HepG2 (cell line): Measurements from ENCODE around the gene CPNE5. TPM values are rescaled to one million over a fixed set of nuclear protein-coding genes. Genes with fewer than 3 reads are reported as not detected.
A peak's percentile ranks its signal among the peaks of the same experiment; 100 is the strongest.

Experiments used
- ATAC-seq: fragments of 200-7000 bp; cut with Tn5 transposase; 3 replicates; pipeline ENCODE4 v1.9.1; 2020; ENCODE audit warnings: mild to moderate bottlenecking, moderate library complexity
- BruUV-seq: library from RNA; stranded (reverse); fragments of 400-500 nt; replicated peaks from 2 replicates; lab custom pipeline; 2021; lab: Mats Ljungman, UMichigan
- CTCF ChIA-PET: fragments of 300-600 bp; formaldehyde crosslinking; extraction: SDS; loops from one replicate; lab custom pipeline; 2021; ENCODE audit warnings: low total read pairs, inconsistent platforms, low intra/inter-chr PET ratio; lab: Yijun Ruan, JAX
- POLR2A ChIA-PET: fragments of 350-600 bp; sonication (Branson Sonifier 250); formaldehyde crosslinking; loops from one replicate; lab custom pipeline; 2020; ENCODE audit warnings: antibody characterized with exemption, inconsistent platforms; lab: Yijun Ruan, JAX
- DNase-seq: peaks from one replicate; pipeline ENCODE4 v3.0.0-alpha.2; 2015; ENCODE audit warnings: low spot score
- FAIRE-seq: peaks from 3 replicates; lab custom pipeline; 2011; peaks lifted over from hg19 to GRCh38; lab: Jason Lieb, UNC
- H2AFZ ChIP-seq: one replicate; pipeline ENCODE4 v1.6.1; 2011; ENCODE audit warnings: low read length, inconsistent platforms
- H3K27ac ChIP-seq: fragments of 300-600 bp; 3 replicates; pipeline ENCODE4 v1.8.0; 2011; ENCODE audit warnings: mixed run types, mild to moderate bottlenecking, mixed read lengths, low read length, inconsistent platforms; ENCODE audit not compliant: insufficient read depth; ENCODE audit errors: extremely low read length
- H3K27me3 ChIP-seq, 2 experiments: fragments of 200-600 bp in 1 of 2; 2 replicates in 1 of 2; 3 replicates in 1 of 2; pipeline versions ENCODE4 v1.6.0 to v1.8.0; 2011; ENCODE audit warnings: low read length in 2 of 2, mild to moderate bottlenecking in 2 of 2, moderate library complexity in 2 of 2, inconsistent platforms in 1 of 2; ENCODE audit not compliant: insufficient read depth in 2 of 2, control insufficient read depth in 1 of 2
- H3K36me3 ChIP-seq, 2 experiments: fragments of 200-600 bp in 1 of 2; replicated peaks in 1 of 2; 2 replicates in 1 of 2; 3 replicates in 1 of 2; pipeline versions ENCODE4 v1.5.1 to v1.8.0; 2011; ENCODE audit warnings: low read length in 2 of 2, inconsistent platforms in 1 of 2; ENCODE audit not compliant: insufficient read depth in 2 of 2, control insufficient read depth in 1 of 2
- H3K4me1 ChIP-seq: 2 replicates; pipeline ENCODE4 v1.5.1; 2012; ENCODE audit warnings: low read length, inconsistent platforms; ENCODE audit not compliant: insufficient read depth
- H3K4me2 ChIP-seq: 2 replicates; pipeline ENCODE4 v1.6.0; 2011; ENCODE audit warnings: low read depth, low read length, inconsistent platforms
- H3K4me3 ChIP-seq, 3 experiments: fragments of 200-600 bp in 1 of 3; sonication (generic), shearing (Covaris generic) in 1 of 3; replicated peaks in 1 of 3; 2 replicates each; pipeline ENCODE4 v1.5.1; 2011 to 2016; ENCODE audit warnings: low read length in 3 of 3, inconsistent platforms in 2 of 3, low read depth in 2 of 3, mild to moderate bottlenecking in 2 of 3, control low read depth in 1 of 3, mixed read lengths in 1 of 3; ENCODE audit not compliant: insufficient read depth in 1 of 3
- H3K79me2 ChIP-seq: one replicate; pipeline ENCODE4 v1.6.1; 2011; ENCODE audit warnings: low read length, inconsistent platforms; ENCODE audit not compliant: insufficient read depth
- H3K9ac ChIP-seq: 2 replicates; pipeline ENCODE4 v1.6.0; 2011; ENCODE audit warnings: mild to moderate bottlenecking, low read depth, low read length, inconsistent platforms; ENCODE audit not compliant: insufficient read depth
- H3K9me3 ChIP-seq: 2 replicates; pipeline ENCODE4 v1.5.1; 2012; ENCODE audit warnings: mild to moderate bottlenecking, low read length
- H4K20me1 ChIP-seq: 2 replicates; pipeline ENCODE4 v1.6.0; 2011; ENCODE audit warnings: inconsistent platforms, mild to moderate bottlenecking, low read length, moderate library complexity; ENCODE audit not compliant: insufficient read depth
- PLRG1 ChIP-seq: fragments of 450-650 bp; conservative IDR thresholded peaks from 2 replicates; pipeline ENCODE4 v1.6.1; 2016
- TCF12 ChIP-seq, 2 experiments: fragments of 450-650 bp in 1 of 2; sonication (generic) in 1 of 2; formaldehyde crosslinking in 1 of 2; IDR thresholded peaks; 2 replicates each; pipeline versions ENCODE4 v1.6.1 to v1.8.0; 2017 to 2022; ENCODE audit warnings: antibody characterized with exemption in 1 of 2, mild to moderate bottlenecking in 1 of 2, missing genetic modification reagents in 1 of 2, moderate library complexity in 1 of 2
- ZNF570 ChIP-seq: sonication (generic); formaldehyde crosslinking; IDR thresholded peaks from 2 replicates; pipeline ENCODE4 v1.4.0; 2020; ENCODE audit warnings: mild to moderate bottlenecking, missing genetic modification reagents, borderline replicate concordance
- ZNF768 ChIP-seq: sonication (generic); formaldehyde crosslinking; IDR thresholded peaks from 2 replicates; pipeline ENCODE4 v1.4.0; 2020; ENCODE audit warnings: missing genetic modification reagents
- ZSCAN9 ChIP-seq: IDR thresholded peaks from 2 replicates; pipeline ENCODE4 v1.6.1; 2016; ENCODE audit warnings: borderline replicate concordance
- WGBS: methylation state at CpG from one replicate; pipeline ENCODE4 v1.1.6; 2017; ENCODE audit warnings: low lambda C conversion rate; 5-methylcytosine and 5-hydroxymethylcytosine counted together
- in situ Hi-C: cut with HindIII; loops from 2 replicates; pipeline ENCODE4 v1.10.0; 2017; ENCODE audit warnings: low pct_unique_long_range_greater_than_20kb; ENCODE audit not compliant: extremely low pct_ligation_motif_present
- intact Hi-C: fragments of 100-400 bp; cut with micrococcal nuclease; formaldehyde crosslinking; loops from one replicate; pipeline ENCODE4 v1.10.0; 2022; ENCODE audit not compliant: unreplicated experiment
- polyA plus RNA-seq, 8 experiments: library from polyadenylated mRNA; depleted of rRNA in 3 of 8; stranded (reverse) in 7 of 8; unstranded in 1 of 8; fragments of >200 nt; fragmentation: Illumina TruSeq in 4 of 8; extraction: Trizol in 4 of 8; gene quantifications; 2 replicates each; pipeline versions ENCODE4 v1.2.1 to v1.2.3, GENCODE V29; 2011 to 2016; ENCODE audit warnings: low read depth in 4 of 8, missing spikeins in 1 of 8, mixed read lengths in 1 of 8; ENCODE audit not compliant: insufficient read depth in 1 of 8
- total RNA-seq, 5 experiments: library from RNA; depleted of rRNA; stranded (reverse); fragments of >200 nt; fragmentation: Illumina TruSeq; extraction: Trizol; gene quantifications; 2 replicates each; pipeline ENCODE4 v1.2.3, GENCODE V29; 2016; ENCODE audit warnings: low read depth in 1 of 5
- TF ChIP-seq, protein P1 (sequence below): sonication (generic); formaldehyde crosslinking; IDR thresholded peaks from 2 replicates; pipeline ENCODE4 v1.4.0; 2020; ENCODE audit warnings: low read depth, mild to moderate bottlenecking, missing genetic modification reagents
- TF ChIP-seq, protein P2 (sequence below): sonication (generic); formaldehyde crosslinking; IDR thresholded peaks from 2 replicates; pipeline ENCODE4 v1.4.0; 2020; ENCODE audit warnings: missing genetic modification reagents, borderline replicate concordance
- TF ChIP-seq, protein P3 (sequence below): sonication (generic); formaldehyde crosslinking; IDR thresholded peaks from 2 replicates; pipeline ENCODE4 v1.5.1; 2020; ENCODE audit warnings: missing genetic modification reagents, mild to moderate bottlenecking, borderline replicate concordance
- TF ChIP-seq, protein P4 (sequence below): sonication (generic); formaldehyde crosslinking; conservative IDR thresholded peaks from 2 replicates; pipeline ENCODE4 v1.8.0; 2022; ENCODE audit warnings: mild to moderate bottlenecking, moderate library complexity, missing genetic modification reagents

The CPNE5 gene
- total and polyA plus RNA-seq, 2 of the 13 experiments (the other 11 are each of a cell fraction or from before 2014, with no cell fraction given) = 0.16 TPM; not detected in 1

- no peak for ATAC-seq
- Histone ChIP-seq H3K9ac (no peak overlapping the region), H3K4me1 (peaks cover 10% of the 10 kb centered on the region; the same call in 1 of the 2 replicates), H2AFZ (no peak overlapping the region), H3K4me3 (no peak overlapping the region), H3K27ac (no peak overlapping the region), H3K27me3 (peaks cover 5 to 78% of the 10 kb centered on the region in 2 experiments; a peak in 4 of 5 replicates), H3K79me2 (no peaks in the 10 kb centered on the region), H4K20me1 (no peaks in the 10 kb centered on the region; the same call in 1 of the 2 replicates), H3K9me3 (no peaks in the 10 kb centered on the region), H3K36me3 (no peaks in the 10 kb centered on the region), H3K4me2 (no peak overlapping the region)
- no peak for DNase-seq
- intact Hi-C loops (no loop called here), in situ Hi-C loops (no loop called here)
- ChIA-PET CTCF (interaction anchor here (0.9 kb wide), 1 partner anchor 255 kb away, joined by 3 read pairs; no protein-coding TSS in a partner anchor), POLR2A (no interaction called here)
- no TSS peak for BruUV-seq
- TF ChIP-seq ZNF768 (CRISPR knock-in tag) (peak; percentile 66; the same call in 1 of the 2 replicates), ZNF570 (no peak)
- 10% methylated on average over 4 of the region's 4 CpGs for WGBS
- no peak for FAIRE-seq
These were observed 82.0 kb downstream of the CPNE5 start for GRCh38 chr6:36757206-36757605.

DNA sequence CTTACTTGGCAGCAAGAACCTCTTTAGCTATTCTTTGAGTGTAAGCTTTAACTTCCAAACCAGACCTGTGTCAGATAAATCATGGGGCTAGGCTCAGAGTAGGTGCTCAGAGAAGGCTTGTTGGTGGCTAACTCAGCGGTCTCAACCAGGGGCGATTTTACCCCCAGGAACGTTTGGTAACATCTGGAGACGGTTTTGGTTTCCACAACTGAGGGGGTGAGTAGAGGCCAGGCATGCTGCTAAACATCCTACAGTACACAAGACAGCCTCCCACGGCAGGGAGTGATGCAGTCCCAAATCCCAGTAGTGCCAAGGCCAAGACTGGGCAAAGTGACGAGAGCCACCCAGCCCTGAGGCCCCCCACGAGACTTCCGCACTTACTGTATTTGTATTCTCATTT is 82.5 kb downstream of the CPNE5 start:
- H3K9ac ChIP-seq = no peak overlapping the region
- peaks cover 10% of the 10 kb centered on the region; the same call in 1 of the 2 replicates for H3K4me1 ChIP-seq
- no peaks in the 10 kb centered on the region; the same call in 1 of the 2 replicates for H4K20me1 ChIP-seq
- WGBS = 28% methylated on average over 8 of the region's 8 CpGs
- ChIA-PET POLR2A (no interaction called here), CTCF (interaction anchor here (0.9 kb wide), 1 partner anchor 255 kb away, joined by 3 read pairs; no protein-coding TSS in a partner anchor)
- no peak overlapping the region for H3K27ac ChIP-seq
- H3K9me3 ChIP-seq = no peaks in the 10 kb centered on the region
- H2AFZ ChIP-seq = no peak overlapping the region
- BruUV-seq = no TSS peak
- no peak overlapping the region for H3K4me2 ChIP-seq
- ATAC-seq (no peak), DNase-seq (no peak), FAIRE-seq (no peak)
- H3K79me2 ChIP-seq = no peaks in the 10 kb centered on the region
- no peak overlapping the region for H3K4me3 ChIP-seq
- H3K36me3 ChIP-seq = no peaks in the 10 kb centered on the region
- in situ Hi-C loops = no loop called here
- intact Hi-C loops = no loop called here
- peaks cover 5 to 79% of the 10 kb centered on the region in 2 experiments; a peak in 4 of 5 replicates for H3K27me3 ChIP-seq
- TF ChIP-seq, protein P1, sequence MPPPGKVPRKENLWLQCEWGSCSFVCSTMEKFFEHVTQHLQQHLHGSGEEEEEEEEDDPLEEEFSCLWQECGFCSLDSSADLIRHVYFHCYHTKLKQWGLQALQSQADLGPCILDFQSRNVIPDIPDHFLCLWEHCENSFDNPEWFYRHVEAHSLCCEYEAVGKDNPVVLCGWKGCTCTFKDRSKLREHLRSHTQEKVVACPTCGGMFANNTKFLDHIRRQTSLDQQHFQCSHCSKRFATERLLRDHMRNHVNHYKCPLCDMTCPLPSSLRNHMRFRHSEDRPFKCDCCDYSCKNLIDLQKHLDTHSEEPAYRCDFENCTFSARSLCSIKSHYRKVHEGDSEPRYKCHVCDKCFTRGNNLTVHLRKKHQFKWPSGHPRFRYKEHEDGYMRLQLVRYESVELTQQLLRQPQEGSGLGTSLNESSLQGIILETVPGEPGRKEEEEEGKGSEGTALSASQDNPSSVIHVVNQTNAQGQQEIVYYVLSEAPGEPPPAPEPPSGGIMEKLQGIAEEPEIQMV = no peak
- TF ChIP-seq, protein P2, sequence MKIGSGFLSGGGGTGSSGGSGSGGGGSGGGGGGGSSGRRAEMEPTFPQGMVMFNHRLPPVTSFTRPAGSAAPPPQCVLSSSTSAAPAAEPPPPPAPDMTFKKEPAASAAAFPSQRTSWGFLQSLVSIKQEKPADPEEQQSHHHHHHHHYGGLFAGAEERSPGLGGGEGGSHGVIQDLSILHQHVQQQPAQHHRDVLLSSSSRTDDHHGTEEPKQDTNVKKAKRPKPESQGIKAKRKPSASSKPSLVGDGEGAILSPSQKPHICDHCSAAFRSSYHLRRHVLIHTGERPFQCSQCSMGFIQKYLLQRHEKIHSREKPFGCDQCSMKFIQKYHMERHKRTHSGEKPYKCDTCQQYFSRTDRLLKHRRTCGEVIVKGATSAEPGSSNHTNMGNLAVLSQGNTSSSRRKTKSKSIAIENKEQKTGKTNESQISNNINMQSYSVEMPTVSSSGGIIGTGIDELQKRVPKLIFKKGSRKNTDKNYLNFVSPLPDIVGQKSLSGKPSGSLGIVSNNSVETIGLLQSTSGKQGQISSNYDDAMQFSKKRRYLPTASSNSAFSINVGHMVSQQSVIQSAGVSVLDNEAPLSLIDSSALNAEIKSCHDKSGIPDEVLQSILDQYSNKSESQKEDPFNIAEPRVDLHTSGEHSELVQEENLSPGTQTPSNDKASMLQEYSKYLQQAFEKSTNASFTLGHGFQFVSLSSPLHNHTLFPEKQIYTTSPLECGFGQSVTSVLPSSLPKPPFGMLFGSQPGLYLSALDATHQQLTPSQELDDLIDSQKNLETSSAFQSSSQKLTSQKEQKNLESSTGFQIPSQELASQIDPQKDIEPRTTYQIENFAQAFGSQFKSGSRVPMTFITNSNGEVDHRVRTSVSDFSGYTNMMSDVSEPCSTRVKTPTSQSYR = no peak
- TF ChIP-seq, protein P3, sequence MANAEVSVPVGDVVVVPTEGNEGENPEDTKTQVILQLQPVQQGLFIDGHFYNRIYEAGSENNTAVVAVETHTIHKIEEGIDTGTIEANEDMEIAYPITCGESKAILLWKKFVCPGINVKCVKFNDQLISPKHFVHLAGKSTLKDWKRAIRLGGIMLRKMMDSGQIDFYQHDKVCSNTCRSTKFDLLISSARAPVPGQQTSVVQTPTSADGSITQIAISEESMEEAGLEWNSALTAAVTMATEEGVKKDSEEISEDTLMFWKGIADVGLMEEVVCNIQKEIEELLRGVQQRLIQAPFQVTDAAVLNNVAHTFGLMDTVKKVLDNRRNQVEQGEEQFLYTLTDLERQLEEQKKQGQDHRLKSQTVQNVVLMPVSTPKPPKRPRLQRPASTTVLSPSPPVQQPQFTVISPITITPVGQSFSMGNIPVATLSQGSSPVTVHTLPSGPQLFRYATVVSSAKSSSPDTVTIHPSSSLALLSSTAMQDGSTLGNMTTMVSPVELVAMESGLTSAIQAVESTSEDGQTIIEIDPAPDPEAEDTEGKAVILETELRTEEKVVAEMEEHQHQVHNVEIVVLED (CRISPR knock-in tag) = no peak
- TF ChIP-seq, protein P4, sequence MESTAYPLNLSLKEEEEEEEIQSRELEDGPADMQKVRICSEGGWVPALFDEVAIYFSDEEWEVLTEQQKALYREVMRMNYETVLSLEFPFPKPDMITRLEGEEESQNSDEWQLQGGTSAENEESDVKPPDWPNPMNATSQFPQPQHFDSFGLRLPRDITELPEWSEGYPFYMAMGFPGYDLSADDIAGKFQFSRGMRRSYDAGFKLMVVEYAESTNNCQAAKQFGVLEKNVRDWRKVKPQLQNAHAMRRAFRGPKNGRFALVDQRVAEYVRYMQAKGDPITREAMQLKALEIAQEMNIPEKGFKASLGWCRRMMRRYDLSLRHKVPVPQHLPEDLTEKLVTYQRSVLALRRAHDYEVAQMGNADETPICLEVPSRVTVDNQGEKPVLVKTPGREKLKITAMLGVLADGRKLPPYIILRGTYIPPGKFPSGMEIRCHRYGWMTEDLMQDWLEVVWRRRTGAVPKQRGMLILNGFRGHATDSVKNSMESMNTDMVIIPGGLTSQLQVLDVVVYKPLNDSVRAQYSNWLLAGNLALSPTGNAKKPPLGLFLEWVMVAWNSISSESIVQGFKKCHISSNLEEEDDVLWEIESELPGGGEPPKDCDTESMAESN (CRISPR knock-in tag) = no peak
- TF ChIP-seq TCF12 (IDR thresholded peaks at IDR 0.05) = no peak
- no peak for TF ChIP-seq TCF12 (CRISPR knock-in tag; IDR thresholded peaks at IDR 0.05)
- no peak for TF ChIP-seq ZSCAN9 (CRISPR knock-in tag)
- no peak for TF ChIP-seq PLRG1
